Progenitor cell of endocrine pancreas (in vitro differentiated cells): ENCODE data around the gene IL1RN. TPM values are rescaled to one million over a fixed set of nuclear protein-coding genes. Genes with fewer than 3 reads are reported as not detected.

Experiments used
- DNase-seq: peaks from one replicate; pipeline ENCODE4 v3.0.0; 2021; ENCODE audit warnings: low spot score; ENCODE audit not compliant: unreplicated experiment
- H3K27ac Mint-ChIP-seq: 2 replicates; pipeline ENCODE4 v1.8.0; 2021; ENCODE audit warnings: mild to moderate bottlenecking, moderate library complexity, mixed read lengths
- H3K27me3 Mint-ChIP-seq: 2 replicates; pipeline ENCODE4 v1.8.0; 2021; ENCODE audit warnings: mixed read lengths
- H3K36me3 Mint-ChIP-seq: 2 replicates; pipeline ENCODE4 v1.8.0; 2022; ENCODE audit warnings: mixed read lengths; ENCODE audit not compliant: insufficient read depth
- H3K4me1 Mint-ChIP-seq: 2 replicates; pipeline ENCODE4 v1.8.0; 2021; ENCODE audit warnings: low read depth, mixed read lengths
- H3K4me3 Mint-ChIP-seq: 2 replicates; pipeline ENCODE4 v1.8.0; 2021; ENCODE audit warnings: low read depth, mild to moderate bottlenecking, moderate library complexity, mixed read lengths
- H3K9me3 Mint-ChIP-seq: 2 replicates; pipeline ENCODE4 v1.8.0; 2021; ENCODE audit warnings: low read depth, mixed read lengths
- total RNA-seq: library from RNA; stranded (reverse); gene quantifications from 2 replicates; pipeline ENCODE4 v1.2.1, GENCODE V29; 2021
- TF ChIP-seq, protein P1 (sequence below): fragments of 200-600 bp; sonication (generic); IDR thresholded peaks from one replicate; pipeline ENCODE4 v1.5.0; 2021; ENCODE audit warnings: antibody characterized with exemption, mild to moderate bottlenecking; ENCODE audit not compliant: unreplicated experiment

Gene IL1RN
- total RNA-seq, 1 donor from 2014 or later: not detected

DNA sequence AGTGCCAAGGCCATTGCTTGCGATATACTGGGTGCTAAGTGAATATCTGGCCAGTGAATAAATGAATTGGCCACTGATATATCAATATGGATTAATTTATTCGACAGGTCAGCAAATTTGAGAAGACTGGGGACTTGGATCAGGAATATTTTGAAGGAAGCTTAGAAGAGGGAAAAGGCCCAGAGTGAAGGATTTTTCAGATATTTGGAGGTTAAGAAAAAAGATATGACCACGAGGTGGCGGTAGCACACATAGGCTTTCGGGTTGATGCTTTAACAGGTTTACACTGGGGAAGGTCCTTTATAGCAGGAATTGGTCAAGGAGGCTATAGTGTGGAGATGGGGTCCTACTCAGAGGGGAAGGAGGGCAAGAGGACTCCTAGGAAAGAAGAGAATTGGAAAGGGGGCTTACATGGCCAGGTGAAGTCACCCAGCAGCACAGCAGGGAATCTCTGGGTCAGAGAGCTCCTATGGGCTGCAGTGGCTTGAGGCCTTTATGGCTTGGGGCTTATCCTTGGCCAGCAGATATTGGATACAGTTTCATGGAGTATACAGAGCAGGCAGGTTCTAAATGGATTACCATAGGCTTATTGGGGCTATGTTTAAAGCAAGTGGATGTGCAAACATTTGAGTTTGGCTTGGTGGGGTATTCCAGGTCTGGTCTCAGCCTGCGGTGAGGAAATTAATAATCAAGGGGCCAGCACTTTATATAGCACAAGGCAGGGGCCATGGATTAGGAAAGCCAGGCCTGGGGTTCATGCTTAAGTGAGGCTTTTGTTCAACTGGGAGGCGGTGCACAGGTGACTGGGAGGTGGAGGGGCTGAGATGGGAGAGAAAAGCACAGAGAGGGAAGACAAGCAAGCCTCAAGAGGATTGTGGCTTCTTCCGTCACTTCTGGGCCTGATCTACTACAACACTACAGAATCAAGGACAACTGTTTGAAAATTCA lies 9.7 kb downstream of the IL1RN start:
- Mint-ChIP-seq H3K36me3 (no peaks in the 10 kb centered on the region), H3K9me3 (no peaks in the 10 kb centered on the region), H3K27me3 (no peaks in the 10 kb centered on the region), H3K4me1 (peaks cover 9% of the 10 kb centered on the region), H3K27ac (no peak overlapping the region), H3K4me3 (no peak overlapping the region)
- no peak for DNase-seq
- TF ChIP-seq, protein P1, sequence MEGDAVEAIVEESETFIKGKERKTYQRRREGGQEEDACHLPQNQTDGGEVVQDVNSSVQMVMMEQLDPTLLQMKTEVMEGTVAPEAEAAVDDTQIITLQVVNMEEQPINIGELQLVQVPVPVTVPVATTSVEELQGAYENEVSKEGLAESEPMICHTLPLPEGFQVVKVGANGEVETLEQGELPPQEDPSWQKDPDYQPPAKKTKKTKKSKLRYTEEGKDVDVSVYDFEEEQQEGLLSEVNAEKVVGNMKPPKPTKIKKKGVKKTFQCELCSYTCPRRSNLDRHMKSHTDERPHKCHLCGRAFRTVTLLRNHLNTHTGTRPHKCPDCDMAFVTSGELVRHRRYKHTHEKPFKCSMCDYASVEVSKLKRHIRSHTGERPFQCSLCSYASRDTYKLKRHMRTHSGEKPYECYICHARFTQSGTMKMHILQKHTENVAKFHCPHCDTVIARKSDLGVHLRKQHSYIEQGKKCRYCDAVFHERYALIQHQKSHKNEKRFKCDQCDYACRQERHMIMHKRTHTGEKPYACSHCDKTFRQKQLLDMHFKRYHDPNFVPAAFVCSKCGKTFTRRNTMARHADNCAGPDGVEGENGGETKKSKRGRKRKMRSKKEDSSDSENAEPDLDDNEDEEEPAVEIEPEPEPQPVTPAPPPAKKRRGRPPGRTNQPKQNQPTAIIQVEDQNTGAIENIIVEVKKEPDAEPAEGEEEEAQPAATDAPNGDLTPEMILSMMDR: peak; percentile 80

DNA sequence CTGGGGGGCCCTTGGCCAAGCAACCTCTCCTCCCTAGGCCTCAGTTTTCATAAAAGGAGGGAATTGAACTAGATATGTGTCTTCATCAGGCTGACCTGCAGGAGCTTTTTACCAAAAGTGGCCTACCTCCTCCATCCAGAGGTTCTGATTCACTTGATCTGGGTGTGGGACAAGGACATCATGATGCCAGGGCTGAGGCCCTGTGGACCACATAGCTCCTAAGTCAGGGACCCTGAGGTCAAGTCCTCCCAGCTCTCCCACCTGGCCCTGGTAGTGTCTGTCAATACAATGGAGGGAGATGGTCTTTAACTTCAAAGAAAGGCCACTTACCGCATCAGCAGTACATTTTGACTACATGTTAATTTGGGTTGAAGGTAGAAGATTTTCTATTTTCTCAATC lies 10.4 kb downstream of the IL1RN start:
- DNase-seq: no peak
- H3K4me3 Mint-ChIP-seq: no peak overlapping the region

DNA sequence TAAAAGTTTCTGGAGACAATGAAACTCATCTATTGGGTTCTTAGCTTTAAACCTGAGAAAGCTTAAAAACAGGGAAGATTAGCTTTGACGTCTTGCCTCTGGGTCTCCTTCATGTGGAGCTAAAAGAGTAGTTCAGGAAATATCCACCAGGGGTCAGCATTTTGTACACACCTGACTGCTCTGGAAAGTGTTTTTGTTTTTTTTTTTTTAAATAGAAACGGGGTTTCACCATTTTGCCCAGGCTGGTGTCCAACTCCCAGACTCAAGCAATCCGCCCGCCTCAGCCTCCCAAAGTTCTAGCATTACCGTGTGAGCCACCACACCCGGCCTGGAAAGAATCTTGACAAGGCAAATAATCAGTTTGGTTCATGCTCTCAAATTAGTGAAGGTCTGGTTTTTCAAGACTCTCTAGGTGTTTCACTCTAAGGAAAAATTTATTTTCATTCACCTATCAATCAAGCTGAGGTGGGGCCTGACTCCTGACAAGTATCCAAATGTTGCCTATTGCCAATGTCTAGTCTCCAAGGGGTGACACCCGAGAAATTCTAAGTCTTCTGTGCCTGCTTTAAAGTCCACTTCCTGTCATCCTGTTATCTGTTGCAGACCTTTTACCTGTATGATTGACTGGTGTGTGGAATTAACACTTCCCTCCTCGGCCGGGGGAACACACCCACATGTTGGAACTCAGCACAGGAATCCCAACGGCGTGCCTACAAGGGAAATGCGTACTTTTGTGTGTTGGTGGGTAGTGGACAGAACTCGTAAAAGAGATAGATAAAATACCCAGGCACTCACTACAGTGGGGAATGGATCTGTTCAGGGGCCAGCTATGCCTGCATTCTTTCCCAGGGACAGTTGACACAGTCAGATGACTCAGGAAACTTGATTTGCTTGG lies 11.3 kb downstream of the IL1RN start:
- TF ChIP-seq, protein P1: peak; percentile 87
- no peaks in the 10 kb centered on the region for H3K36me3 Mint-ChIP-seq
- H3K4me3 Mint-ChIP-seq: peak overlapping the region; percentile 37
- H3K27ac Mint-ChIP-seq: peak overlapping the region; percentile 86
- peaks cover 9% of the 10 kb centered on the region for H3K4me1 Mint-ChIP-seq
- H3K9me3 Mint-ChIP-seq: no peaks in the 10 kb centered on the region
- DNase-seq: peak; percentile 32
- no peaks in the 10 kb centered on the region for H3K27me3 Mint-ChIP-seq

More for the DNA sequence above, 10.4 kb downstream of the IL1RN start:
- TF ChIP-seq, protein P1: no peak
- Mint-ChIP-seq H3K27me3 (no peaks in the 10 kb centered on the region), H3K9me3 (no peaks in the 10 kb centered on the region), H3K36me3 (no peaks in the 10 kb centered on the region), H3K27ac (no peak overlapping the region), H3K4me1 (peaks cover 9% of the 10 kb centered on the region)

DNA sequence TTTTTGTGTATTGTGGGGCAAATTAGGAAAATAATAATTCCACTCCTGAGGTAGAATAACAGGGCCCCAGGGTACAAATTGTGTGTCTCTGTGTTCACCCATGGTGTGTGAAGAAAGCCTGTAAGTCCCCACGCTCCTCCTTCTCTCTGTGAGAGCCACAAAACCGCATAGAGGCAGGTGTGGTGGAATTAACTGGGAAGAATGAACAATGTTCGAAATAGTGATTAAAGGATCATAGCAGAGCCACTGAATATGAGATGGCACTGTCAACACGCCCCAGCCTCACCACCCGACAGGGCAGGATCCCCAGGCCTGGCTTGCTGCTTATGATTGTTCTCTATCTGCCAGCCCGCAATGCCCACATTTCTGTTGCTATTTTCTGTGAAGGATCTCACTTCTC lies 14.1 kb downstream of the IL1RN start:
- no peak overlapping the region for H3K27ac Mint-ChIP-seq
- H3K4me3 Mint-ChIP-seq: no peak overlapping the region
- peaks cover 19% of the 10 kb centered on the region for H3K9me3 Mint-ChIP-seq
- no peak for DNase-seq
- peaks cover 12% of the 10 kb centered on the region for H3K4me1 Mint-ChIP-seq
- no peaks in the 10 kb centered on the region for H3K27me3 Mint-ChIP-seq
- TF ChIP-seq, protein P1: no peak
- no peaks in the 10 kb centered on the region for H3K36me3 Mint-ChIP-seq

DNA sequence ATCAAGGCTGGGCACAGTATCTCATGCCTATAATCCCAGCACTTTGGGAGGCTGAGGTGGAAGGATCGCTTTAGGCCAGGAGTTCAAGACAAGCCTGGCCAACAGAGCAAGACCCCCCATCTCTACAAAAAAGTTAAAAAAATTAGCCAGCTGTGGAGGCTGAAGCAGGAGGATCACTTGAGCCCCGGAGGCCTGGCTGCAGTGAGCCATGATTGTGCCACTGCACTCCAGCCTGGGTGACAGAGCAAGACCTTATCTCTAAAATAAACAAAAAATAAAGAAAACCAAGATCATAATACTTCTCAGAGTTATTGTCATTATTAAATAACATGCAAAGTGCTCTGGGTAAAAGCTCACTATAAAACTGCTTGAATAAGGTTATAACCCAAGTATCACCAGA lies 14.9 kb downstream of the IL1RN start:
- Mint-ChIP-seq H3K4me1 (peaks cover 13% of the 10 kb centered on the region), H3K27ac (no peak overlapping the region), H3K9me3 (peaks cover 19% of the 10 kb centered on the region), H3K27me3 (no peaks in the 10 kb centered on the region), H3K36me3 (no peaks in the 10 kb centered on the region), H3K4me3 (no peak overlapping the region)
- DNase-seq: no peak
- TF ChIP-seq, protein P1: no peak
